Measurements from ENCODE around the gene DISP1. TPM values are rescaled to one million over a fixed set of nuclear protein-coding genes. Genes with fewer than 3 reads are reported as not detected.

Gene DISP1
- total RNA-seq, 1 experiment from 2014 or later = 1.4 TPM

GRCh38 chr1:222818171-222818570, 3.3 kb downstream of the DISP1 start:
- CTCF ChIA-PET = no interaction called here

DNA sequence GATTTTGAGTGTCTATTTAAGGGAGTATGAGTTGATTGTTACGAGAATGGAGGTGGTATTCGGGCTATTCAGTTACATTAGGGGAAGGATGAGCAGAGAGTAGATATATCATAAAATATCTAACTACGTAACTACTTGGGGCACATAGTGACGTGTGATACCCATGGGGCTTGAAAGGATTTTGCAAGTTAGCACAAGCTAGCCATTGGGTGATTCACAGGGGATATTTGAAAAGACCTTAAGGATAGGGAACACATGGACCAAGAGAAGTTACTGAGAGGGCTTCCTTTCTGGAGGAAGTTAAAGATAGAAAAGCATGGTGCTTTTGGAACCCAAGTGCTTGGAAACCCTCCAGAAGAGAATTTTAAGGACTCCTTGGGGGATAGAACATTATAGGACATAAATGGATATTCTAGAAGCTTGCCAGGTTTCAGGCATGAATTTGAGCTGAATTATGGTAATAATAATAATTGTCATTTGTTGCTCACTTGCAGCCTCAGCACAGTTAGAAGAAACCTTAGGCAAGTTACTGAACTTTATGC, 5.4 kb downstream of the DISP1 start:
- DNase-seq (ENCODE audit: low spot score) = peak; percentile 63
- intact Hi-C loops (cut with micrococcal nuclease; ENCODE audit: unreplicated experiment) = no loop called here
- ChIA-PET CTCF (no interaction called here), POLR2A (ENCODE audit: low non-redundant PET) (no interaction called here)
- BruUV-seq (replicated peaks) = no TSS peak
- Histone ChIP-seq H3K36me3 (ENCODE audit: insufficient read depth, low read length, poor library complexity, severe bottlenecking) (no peaks in the 10 kb centered on the region), H3K4me1 (ENCODE audit: insufficient read depth, low read length, poor library complexity, severe bottlenecking) (peaks cover 19% of the 10 kb centered on the region), H3K9me3 (ENCODE audit: low read depth, low read length, poor library complexity, severe bottlenecking) (no peaks in the 10 kb centered on the region), H3K4me3 (ENCODE audit: low read depth, low read length, poor library complexity, severe bottlenecking) (no peak overlapping the region), H3K27ac (ENCODE audit: low read depth, low read length, poor library complexity, severe bottlenecking) (no peak overlapping the region), H3K27me3 (replicated peaks; ENCODE audit: insufficient read depth, low read depth, low read length, poor library complexity) (no peaks in the 10 kb centered on the region)
- TF ChIP-seq, protein P1, sequence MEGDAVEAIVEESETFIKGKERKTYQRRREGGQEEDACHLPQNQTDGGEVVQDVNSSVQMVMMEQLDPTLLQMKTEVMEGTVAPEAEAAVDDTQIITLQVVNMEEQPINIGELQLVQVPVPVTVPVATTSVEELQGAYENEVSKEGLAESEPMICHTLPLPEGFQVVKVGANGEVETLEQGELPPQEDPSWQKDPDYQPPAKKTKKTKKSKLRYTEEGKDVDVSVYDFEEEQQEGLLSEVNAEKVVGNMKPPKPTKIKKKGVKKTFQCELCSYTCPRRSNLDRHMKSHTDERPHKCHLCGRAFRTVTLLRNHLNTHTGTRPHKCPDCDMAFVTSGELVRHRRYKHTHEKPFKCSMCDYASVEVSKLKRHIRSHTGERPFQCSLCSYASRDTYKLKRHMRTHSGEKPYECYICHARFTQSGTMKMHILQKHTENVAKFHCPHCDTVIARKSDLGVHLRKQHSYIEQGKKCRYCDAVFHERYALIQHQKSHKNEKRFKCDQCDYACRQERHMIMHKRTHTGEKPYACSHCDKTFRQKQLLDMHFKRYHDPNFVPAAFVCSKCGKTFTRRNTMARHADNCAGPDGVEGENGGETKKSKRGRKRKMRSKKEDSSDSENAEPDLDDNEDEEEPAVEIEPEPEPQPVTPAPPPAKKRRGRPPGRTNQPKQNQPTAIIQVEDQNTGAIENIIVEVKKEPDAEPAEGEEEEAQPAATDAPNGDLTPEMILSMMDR (conservative IDR thresholded peaks at IDR 0.05; ENCODE audit: low read depth, low read length) = no peak
- no peak for TF ChIP-seq EZH2 (IDR thresholded peaks at IDR 0.05; ENCODE audit: borderline replicate concordance, low read depth, low read length, poor library complexity, severe bottlenecking)

More at GRCh38 chr1:222818171-222818570, 3.3 kb downstream of the DISP1 start:
- DNase-seq (ENCODE audit: low spot score) = no peak
- Histone ChIP-seq H3K27me3 (replicated peaks; ENCODE audit: insufficient read depth, low read depth, low read length, poor library complexity) (no peaks in the 10 kb centered on the region), H3K27ac (ENCODE audit: low read depth, low read length, poor library complexity, severe bottlenecking) (no peak overlapping the region), H3K36me3 (ENCODE audit: insufficient read depth, low read length, poor library complexity, severe bottlenecking) (no peaks in the 10 kb centered on the region), H3K4me1 (ENCODE audit: insufficient read depth, low read length, poor library complexity, severe bottlenecking) (peaks cover 11% of the 10 kb centered on the region), H3K9me3 (ENCODE audit: low read depth, low read length, poor library complexity, severe bottlenecking) (no peaks in the 10 kb centered on the region), H3K4me3 (ENCODE audit: low read depth, low read length, poor library complexity, severe bottlenecking) (no peak overlapping the region)
- no TSS peak for BruUV-seq (replicated peaks)
- TF ChIP-seq, protein P1 (conservative IDR thresholded peaks at IDR 0.05; ENCODE audit: low read depth, low read length) = no peak
- TF ChIP-seq EZH2 (IDR thresholded peaks at IDR 0.05; ENCODE audit: borderline replicate concordance, low read depth, low read length, poor library complexity, severe bottlenecking) = no peak
- POLR2A ChIA-PET (ENCODE audit: low non-redundant PET) = no interaction called here
- intact Hi-C loops (cut with micrococcal nuclease; ENCODE audit: unreplicated experiment) = no loop called here

DNA sequence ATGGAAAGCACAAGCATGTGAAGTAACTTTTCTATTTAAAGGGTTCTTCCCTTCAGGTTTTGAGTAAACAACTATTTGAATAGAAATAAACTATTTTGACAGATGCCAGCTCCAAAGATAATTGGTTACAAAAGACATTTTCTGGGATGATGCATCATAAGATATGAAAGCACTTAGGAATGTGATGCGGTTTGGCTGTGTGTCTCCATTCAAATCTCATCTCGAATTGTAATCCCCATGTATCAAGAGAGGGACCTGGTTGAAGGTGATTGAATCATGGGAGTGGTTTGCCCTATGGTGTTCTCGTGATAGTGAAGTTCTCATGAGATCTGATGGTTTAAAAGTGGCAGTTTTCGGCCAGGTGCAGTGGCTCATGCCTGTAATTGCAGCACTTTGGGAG, 6.4 kb downstream of the DISP1 start:
- TF ChIP-seq, protein P1 (conservative IDR thresholded peaks at IDR 0.05; ENCODE audit: low read depth, low read length) = no peak
- TF ChIP-seq EZH2 (IDR thresholded peaks at IDR 0.05; ENCODE audit: borderline replicate concordance, low read depth, low read length, poor library complexity, severe bottlenecking) = no peak
- Histone ChIP-seq H3K36me3 (ENCODE audit: insufficient read depth, low read length, poor library complexity, severe bottlenecking) (no peaks in the 10 kb centered on the region), H3K27ac (ENCODE audit: low read depth, low read length, poor library complexity, severe bottlenecking) (no peak overlapping the region), H3K4me3 (ENCODE audit: low read depth, low read length, poor library complexity, severe bottlenecking) (no peak overlapping the region), H3K9me3 (ENCODE audit: low read depth, low read length, poor library complexity, severe bottlenecking) (no peaks in the 10 kb centered on the region), H3K4me1 (ENCODE audit: insufficient read depth, low read length, poor library complexity, severe bottlenecking) (peaks cover 19% of the 10 kb centered on the region), H3K27me3 (replicated peaks; ENCODE audit: insufficient read depth, low read depth, low read length, poor library complexity) (no peaks in the 10 kb centered on the region)
- DNase-seq (ENCODE audit: low spot score) = no peak
- no TSS peak for BruUV-seq (replicated peaks)
- ChIA-PET POLR2A (ENCODE audit: low non-redundant PET) (no interaction called here), CTCF (no interaction called here)
- intact Hi-C loops (cut with micrococcal nuclease; ENCODE audit: unreplicated experiment) = no loop called here

Data from A673 (cell line).